ENCODE results near the gene AGBL2. TPM values are rescaled to one million over a fixed set of nuclear protein-coding genes. Genes with fewer than 3 reads are reported as not detected.
A peak's percentile ranks its signal among the peaks of the same experiment; 100 is the strongest.

Gene AGBL2
- total RNA-seq, 1 donor, result 1.4 TPM

DNA sequence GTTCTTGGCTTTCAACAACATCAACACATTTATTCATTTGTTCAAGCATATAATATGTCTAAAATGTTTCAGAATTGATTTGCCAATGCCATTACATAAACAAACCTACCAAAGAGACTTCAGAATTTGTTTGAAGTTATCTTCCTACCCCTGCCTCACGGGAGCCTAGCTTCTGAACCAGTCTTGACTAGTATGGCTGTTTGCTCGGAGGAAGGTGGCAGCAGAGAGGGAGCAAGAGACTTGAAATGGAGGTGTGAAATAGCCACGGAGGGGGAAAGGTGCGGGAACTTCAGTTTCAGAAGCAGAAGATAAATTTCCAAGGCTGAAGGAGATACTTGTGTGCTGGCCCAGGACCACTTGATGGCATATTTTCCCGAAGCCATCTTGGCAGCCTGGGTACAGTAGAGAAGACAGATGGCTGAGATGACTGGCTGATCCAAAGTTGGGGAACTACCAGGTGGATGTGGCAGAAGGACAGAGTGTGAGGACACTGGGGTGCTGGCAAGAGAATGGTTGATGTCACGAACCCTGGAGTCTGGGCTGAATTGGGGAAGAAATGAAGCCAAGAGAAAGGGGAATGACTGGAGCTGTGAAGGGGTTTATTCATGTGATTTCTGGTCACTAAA, 58.8 kb downstream of the AGBL2 start:
- TF ChIP-seq, protein P1, sequence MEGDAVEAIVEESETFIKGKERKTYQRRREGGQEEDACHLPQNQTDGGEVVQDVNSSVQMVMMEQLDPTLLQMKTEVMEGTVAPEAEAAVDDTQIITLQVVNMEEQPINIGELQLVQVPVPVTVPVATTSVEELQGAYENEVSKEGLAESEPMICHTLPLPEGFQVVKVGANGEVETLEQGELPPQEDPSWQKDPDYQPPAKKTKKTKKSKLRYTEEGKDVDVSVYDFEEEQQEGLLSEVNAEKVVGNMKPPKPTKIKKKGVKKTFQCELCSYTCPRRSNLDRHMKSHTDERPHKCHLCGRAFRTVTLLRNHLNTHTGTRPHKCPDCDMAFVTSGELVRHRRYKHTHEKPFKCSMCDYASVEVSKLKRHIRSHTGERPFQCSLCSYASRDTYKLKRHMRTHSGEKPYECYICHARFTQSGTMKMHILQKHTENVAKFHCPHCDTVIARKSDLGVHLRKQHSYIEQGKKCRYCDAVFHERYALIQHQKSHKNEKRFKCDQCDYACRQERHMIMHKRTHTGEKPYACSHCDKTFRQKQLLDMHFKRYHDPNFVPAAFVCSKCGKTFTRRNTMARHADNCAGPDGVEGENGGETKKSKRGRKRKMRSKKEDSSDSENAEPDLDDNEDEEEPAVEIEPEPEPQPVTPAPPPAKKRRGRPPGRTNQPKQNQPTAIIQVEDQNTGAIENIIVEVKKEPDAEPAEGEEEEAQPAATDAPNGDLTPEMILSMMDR (IDR thresholded peaks at IDR 0.05; ENCODE audit: insufficient read depth, low read length), result no peak
- H3K4me3 ChIP-seq (ENCODE audit: low read depth, low read length), result no peak overlapping the region
- no peak for DNase-seq (ENCODE audit: low read depth)

DNA sequence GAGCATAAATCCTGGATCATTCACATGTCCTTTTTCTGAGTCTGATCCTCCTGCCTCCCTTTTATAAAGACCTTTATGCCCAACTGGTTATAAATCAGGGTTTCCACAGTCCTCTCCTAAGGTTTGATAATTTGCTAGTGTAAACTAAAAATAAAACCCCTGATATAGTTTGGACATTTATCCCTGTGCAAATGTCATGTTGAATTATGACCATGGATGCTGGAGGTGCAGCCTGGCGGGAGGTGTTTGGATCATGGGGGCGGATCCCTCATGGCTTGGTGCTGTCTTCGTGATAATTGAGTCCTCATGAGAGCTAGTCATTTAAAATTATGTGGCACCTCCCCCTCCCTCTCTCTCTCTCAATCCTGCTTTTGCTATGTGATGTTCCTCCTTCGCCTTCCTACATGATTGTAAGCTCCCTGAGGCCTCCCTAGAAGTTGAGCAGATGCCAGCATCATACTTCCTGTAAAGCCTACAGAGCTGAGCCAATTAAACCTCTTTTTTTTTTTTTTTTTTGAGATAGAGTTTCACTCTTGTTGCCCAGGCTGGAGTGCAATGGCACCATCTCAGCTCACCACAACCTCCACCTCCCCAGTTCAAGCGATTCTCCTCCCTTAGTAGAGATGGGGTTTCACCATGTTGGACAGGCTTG, 63.2 kb downstream of the AGBL2 start:
- no peak overlapping the region for H3K4me3 ChIP-seq (ENCODE audit: low read depth, low read length)
- DNase-seq (ENCODE audit: low read depth), result no peak
- TF ChIP-seq, protein P1 (IDR thresholded peaks at IDR 0.05; ENCODE audit: insufficient read depth, low read length), result no peak

DNA sequence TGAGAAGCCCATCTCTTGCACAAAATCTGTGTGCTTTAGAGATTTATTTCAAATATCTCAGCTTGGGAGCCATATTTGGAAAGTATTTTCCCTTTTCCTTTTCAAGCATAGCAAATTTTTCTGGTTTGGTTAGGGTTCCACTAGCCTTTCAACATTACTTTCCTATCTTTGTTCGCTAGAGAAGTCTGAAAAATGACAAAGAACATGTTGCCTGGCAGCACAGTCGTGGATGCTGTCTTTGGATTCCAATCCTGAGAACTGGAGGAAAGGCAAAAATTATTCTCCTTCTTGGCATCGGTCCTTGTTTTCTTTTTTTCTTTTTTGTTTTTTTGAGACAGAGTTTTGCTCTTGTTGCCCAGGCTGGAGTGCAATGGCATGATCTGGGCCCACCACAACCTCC, 65.9 kb downstream of the AGBL2 start:
- peak; percentile 14 for DNase-seq (ENCODE audit: low read depth)
- no peak overlapping the region for H3K4me3 ChIP-seq (ENCODE audit: low read depth, low read length)
- TF ChIP-seq, protein P1 (IDR thresholded peaks at IDR 0.05; ENCODE audit: insufficient read depth, low read length), result no peak

DNA sequence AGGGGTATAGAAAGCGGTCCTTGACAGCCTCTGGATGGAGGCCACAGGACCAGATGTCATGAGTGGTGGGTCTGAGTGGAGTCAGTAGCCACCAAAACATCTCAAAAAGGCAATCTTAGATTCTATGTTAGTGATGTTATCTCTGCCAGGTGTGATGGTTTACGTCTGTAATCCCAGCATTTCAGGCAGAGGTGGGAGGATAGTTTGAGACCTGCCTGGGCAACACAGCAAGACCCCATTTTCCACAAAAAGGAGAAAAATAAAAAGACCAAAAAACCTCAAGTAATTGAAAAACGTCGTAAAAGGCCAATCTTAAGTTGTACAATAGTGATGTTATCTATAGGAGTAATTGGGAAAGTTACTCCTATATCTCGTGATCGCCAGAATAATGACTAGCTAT, 69.2 kb downstream of the AGBL2 start:
- TF ChIP-seq, protein P1 (IDR thresholded peaks at IDR 0.05; ENCODE audit: insufficient read depth, low read length), result no peak
- no peak overlapping the region for H3K4me3 ChIP-seq (ENCODE audit: low read depth, low read length)
- no peak for DNase-seq (ENCODE audit: low read depth)

DNA sequence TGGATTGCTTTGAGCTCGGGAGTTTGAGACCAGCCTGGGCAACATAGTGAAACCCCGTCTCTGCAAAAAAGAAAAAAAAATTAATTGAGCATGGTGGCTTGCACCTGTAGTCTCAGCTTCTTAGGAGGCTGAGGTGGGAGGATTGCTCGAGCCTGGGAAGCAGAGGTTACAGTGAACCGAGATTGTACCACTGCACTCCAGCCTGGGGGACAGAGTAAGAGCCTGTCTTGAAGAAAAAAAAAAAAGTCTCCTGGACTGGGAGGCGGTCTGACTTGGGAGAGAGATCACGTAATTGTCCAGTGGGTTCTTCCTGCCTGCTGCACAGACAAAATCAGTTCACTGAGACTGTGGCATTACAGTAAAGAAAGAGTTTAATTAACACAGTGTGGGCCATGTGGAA, 69.7 kb downstream of the AGBL2 start:
- no peak for DNase-seq (ENCODE audit: low read depth)
- TF ChIP-seq, protein P1 (IDR thresholded peaks at IDR 0.05; ENCODE audit: insufficient read depth, low read length), result no peak
- H3K4me3 ChIP-seq (ENCODE audit: low read depth, low read length), result no peak overlapping the region

DNA sequence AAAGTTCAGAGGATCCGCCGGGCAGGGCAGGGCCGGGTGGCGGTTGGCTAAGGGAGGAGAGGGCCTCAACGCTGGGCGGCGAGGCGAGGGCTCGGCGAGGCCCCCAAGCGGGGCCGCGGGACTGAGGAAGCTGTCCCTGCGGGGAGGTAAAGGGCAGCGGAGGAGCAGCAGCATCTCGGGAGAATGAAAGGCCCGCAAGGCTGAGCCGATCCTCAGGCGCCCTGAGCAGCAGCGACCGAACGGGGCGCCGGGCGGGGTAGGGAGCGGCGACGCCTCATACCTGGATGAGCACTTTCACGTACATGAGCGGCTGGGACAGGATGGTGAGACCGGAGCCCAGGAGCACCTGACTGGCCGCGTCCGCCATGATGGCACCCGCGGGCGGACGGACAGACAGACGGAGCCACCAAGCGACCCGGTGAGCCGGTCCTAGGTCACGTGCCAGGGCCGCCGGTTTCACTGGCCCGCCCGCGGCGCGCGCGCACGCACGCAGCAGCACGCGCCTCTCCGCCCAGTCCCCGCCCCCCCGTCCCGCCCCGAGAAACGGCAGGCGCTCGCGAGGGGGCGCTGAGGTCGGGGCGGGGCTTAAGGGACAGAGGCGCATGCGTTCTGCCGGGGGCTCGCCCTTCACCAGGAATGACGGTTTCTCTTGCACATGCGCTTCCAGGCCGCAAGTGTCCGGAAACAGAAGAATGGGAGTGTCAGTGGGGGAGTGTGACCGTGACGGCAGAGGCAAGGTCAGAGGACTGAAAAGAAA, 72.9 kb downstream of the AGBL2 start, which contains the start of gene MTCH2:
Gene MTCH2 (minus strand): TSS at position 461 of the 757 bp plus-strand sequence. CDS start 94 bp downstream, at position 367.
- peak within 1 kb of the TSS; percentile 91 for H3K4me3 ChIP-seq (ENCODE audit: low read depth, low read length)
- TF ChIP-seq, protein P1 (IDR thresholded peaks at IDR 0.05; ENCODE audit: insufficient read depth, low read length), result peak; percentile 13
- peak; percentile 97 for DNase-seq (ENCODE audit: low read depth)
